ENCODE data around the gene RNF125. TPM values are rescaled to one million over a fixed set of nuclear protein-coding genes. Genes with fewer than 3 reads are reported as not detected.
"Not testable (repeated sequence)": the region's sequence is repeated elsewhere in the genome, so short reads cannot be mapped to it uniquely, and the experiment has no call there.

The RNF125 gene
- total RNA-seq, 2 donors from 2014 or later = 1.2 to 2.6 TPM

- H3K27me3 ChIP-seq (replicated peaks; ENCODE audit: insufficient read depth) = no peaks in the 10 kb centered on the region
- TF ChIP-seq POLR2A (IDR thresholded peaks at IDR 0.05) (no peak), CTCF (IDR thresholded peaks at IDR 0.05) (no peak), POLR2AphosphoS5 (IDR thresholded peaks at IDR 0.05) (no peak)
- no peak overlapping the region for H3K4me3 ChIP-seq
- DNase-seq (ENCODE audit: low spot score) = no peak
- WGBS = 91% methylated on average over 5 of the region's 5 CpGs
- H3K4me1 ChIP-seq (replicated peaks) = no peaks in the 10 kb centered on the region
- no peaks in the 10 kb centered on the region for H3K9me3 ChIP-seq
- no peaks in the 10 kb centered on the region for H3K36me3 ChIP-seq
- H3K27ac ChIP-seq = no peak overlapping the region
- intact Hi-C loops (cut with DNase I) = no loop called here
These were observed 8.4 kb upstream of the RNF125 start for GRCh38 chr18:32010124-32010721.

GRCh38 chr18:32011193-32011592 is 7.4 kb upstream of the RNF125 start:
- WGBS = 98% methylated on average over 3 of the region's 3 CpGs
- H3K27ac ChIP-seq = no peak overlapping the region
- intact Hi-C loops (cut with DNase I) = no loop called here
- H3K4me1 ChIP-seq (replicated peaks) = no peaks in the 10 kb centered on the region
- no peaks in the 10 kb centered on the region for H3K36me3 ChIP-seq
- no peaks in the 10 kb centered on the region for H3K9me3 ChIP-seq
- no peak overlapping the region for H3K4me3 ChIP-seq
- TF ChIP-seq CTCF (IDR thresholded peaks at IDR 0.05) (no peak), POLR2A (IDR thresholded peaks at IDR 0.05) (no peak), POLR2AphosphoS5 (IDR thresholded peaks at IDR 0.05) (no peak)
- no peaks in the 10 kb centered on the region for H3K27me3 ChIP-seq (replicated peaks; ENCODE audit: insufficient read depth)
- no peak for DNase-seq (ENCODE audit: low spot score)

- H3K4me1 ChIP-seq (replicated peaks) = no peaks in the 10 kb centered on the region
- H3K9me3 ChIP-seq = no peaks in the 10 kb centered on the region
- WGBS = 1% methylated on average over 31 of the region's 31 CpGs
- no peaks in the 10 kb centered on the region for H3K27me3 ChIP-seq (replicated peaks; ENCODE audit: insufficient read depth)
- intact Hi-C loops (cut with DNase I) = no loop called here
- no peaks in the 10 kb centered on the region for H3K36me3 ChIP-seq
- peak overlapping the region; percentile 74 to 78 for H3K27ac ChIP-seq
- H3K4me3 ChIP-seq = peak overlapping the region; percentile 37 to 45
- peak; percentile 34 for DNase-seq (ENCODE audit: low spot score)
- TF ChIP-seq POLR2A (IDR thresholded peaks at IDR 0.05) (no peak), POLR2AphosphoS5 (IDR thresholded peaks at IDR 0.05) (no peak), CTCF (IDR thresholded peaks at IDR 0.05) (no peak)
These were observed 775 bp downstream of the RNF125 start for GRCh38 chr18:32019251-32019948.

GRCh38 chr18:32019949-32020625 is 1.5 kb downstream of the RNF125 start:
- peak overlapping the region in 1 of 2 donors; percentile 74 for H3K27ac ChIP-seq
- H3K9me3 ChIP-seq; DNase-seq (ENCODE audit: low spot score); H3K36me3 ChIP-seq; H3K4me1 ChIP-seq (replicated peaks); intact Hi-C loops (cut with DNase I); H3K27me3 ChIP-seq (replicated peaks; ENCODE audit: insufficient read depth): not testable (repeated sequence)
- WGBS = 55% methylated on average over 14 of the region's 14 CpGs
- H3K4me3 ChIP-seq = peak overlapping the region; percentile 37 to 45

- WGBS = 67% methylated on average over 2 of the region's 2 CpGs
- H3K27ac ChIP-seq = no peak overlapping the region
- no peaks in the 10 kb centered on the region for H3K4me1 ChIP-seq (replicated peaks)
- no peak for TF ChIP-seq POLR2AphosphoS5 (IDR thresholded peaks at IDR 0.05)
- TF ChIP-seq POLR2A (IDR thresholded peaks at IDR 0.05) = no peak
- TF ChIP-seq CTCF (IDR thresholded peaks at IDR 0.05) = no peak
- H3K9me3 ChIP-seq = no peaks in the 10 kb centered on the region
- no peak for DNase-seq (ENCODE audit: low spot score)
- H3K36me3 ChIP-seq = no peaks in the 10 kb centered on the region
- H3K27me3 ChIP-seq (replicated peaks; ENCODE audit: insufficient read depth) = no peaks in the 10 kb centered on the region
- intact Hi-C loops (cut with DNase I) = no loop called here
- H3K4me3 ChIP-seq = no peak overlapping the region
These were observed 3.3 kb downstream of the RNF125 start for GRCh38 chr18:32021756-32022564.

All from prostate gland (tissue), 2 donors.